ENCODE measurements around the gene CEACAM21. TPM values are rescaled to one million over a fixed set of nuclear protein-coding genes. Genes with fewer than 3 reads are reported as not detected.

Gene CEACAM21
- total RNA-seq, 1 experiment from 2014 or later = 0.25 TPM

DNA sequence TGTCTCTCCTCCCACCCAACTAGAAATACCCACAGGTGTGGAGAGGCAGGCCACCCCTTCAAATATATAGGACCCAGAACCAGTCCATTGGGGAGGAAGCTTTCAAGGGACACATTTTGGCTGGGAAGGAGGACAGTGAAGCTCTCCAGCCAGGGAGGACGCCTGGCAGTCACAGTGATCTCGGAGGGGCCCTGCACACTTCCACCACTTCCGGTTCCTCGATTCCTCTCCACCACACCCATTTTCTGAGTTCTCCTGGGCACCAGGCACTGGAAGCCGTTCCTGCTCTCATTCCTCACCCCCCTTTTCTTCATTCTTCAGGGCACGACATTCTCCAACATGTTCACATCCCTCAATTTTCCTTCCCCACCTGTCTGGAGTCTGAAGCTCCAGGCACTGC, 30.4 kb upstream of the CEACAM21 start:
- Histone ChIP-seq H3K27ac (ENCODE audit: low read depth, low read length) (no peak overlapping the region), H3K36me3 (ENCODE audit: control insufficient read depth in 1 of 2, insufficient read depth in 2 of 2, low read length in 2 of 2) (no peaks in the 10 kb centered on the region), H3K79me2 (ENCODE audit: insufficient read depth, low read length) (no peaks in the 10 kb centered on the region), H4K20me1 (ENCODE audit: insufficient read depth) (no peaks in the 10 kb centered on the region), H3K9ac (ENCODE audit: low read length) (no peak overlapping the region), H3K4me1 (ENCODE audit: control insufficient read depth in 1 of 2, insufficient read depth in 2 of 2, low read length in 2 of 2) (peaks cover 0 to 4% of the 10 kb centered on the region in 2 experiments; a peak in 1 of 4 replicates), H3K9me3 (ENCODE audit: control insufficient read depth in 1 of 2, insufficient read depth in 1 of 2, low read depth in 1 of 2, low read length in 2 of 2) (no peaks in the 10 kb centered on the region), H3K27me3 (ENCODE audit: insufficient read depth, low read length) (peaks cover 16% of the 10 kb centered on the region), H3K4me3 (replicated peaks in 1 of 2; ENCODE audit: low read depth in 1 of 2, low read length in 2 of 2) (no peak overlapping the region), H3K9me2 (ENCODE audit: insufficient read depth) (no peaks in the 10 kb centered on the region), H3K4me2 (ENCODE audit: low read length) (no peak overlapping the region), H2AFZ (ENCODE audit: low read depth, low read length, poor library complexity, severe bottlenecking) (no peak overlapping the region)
- BruUV-seq (replicated peaks) = no TSS peak
- DNase-seq (ENCODE audit: low read depth, low spot score) (no peak), ATAC-seq (no peak)
- TF ChIP-seq POLR2AphosphoS5 (IDR thresholded peaks at IDR 0.05; ENCODE audit: low read depth, low read length) (no peak), FOSL1 (IDR thresholded peaks at IDR 0.05; ENCODE audit: low read depth) (no peak), EZH2phosphoT487 (IDR thresholded peaks at IDR 0.05; ENCODE audit: borderline replicate concordance) (no peak)
- intact Hi-C loops (cut with micrococcal nuclease) = no loop called here
- ChIA-PET RAD21 (ENCODE audit: low non-redundant PET in 1 of 2, low total read pairs in 2 of 2, uncharacterized antibody in 2 of 2, unreplicated experiment in 2 of 2) (no interaction called here), POLR2A (no interaction called here), CTCF (no interaction called here)

DNA sequence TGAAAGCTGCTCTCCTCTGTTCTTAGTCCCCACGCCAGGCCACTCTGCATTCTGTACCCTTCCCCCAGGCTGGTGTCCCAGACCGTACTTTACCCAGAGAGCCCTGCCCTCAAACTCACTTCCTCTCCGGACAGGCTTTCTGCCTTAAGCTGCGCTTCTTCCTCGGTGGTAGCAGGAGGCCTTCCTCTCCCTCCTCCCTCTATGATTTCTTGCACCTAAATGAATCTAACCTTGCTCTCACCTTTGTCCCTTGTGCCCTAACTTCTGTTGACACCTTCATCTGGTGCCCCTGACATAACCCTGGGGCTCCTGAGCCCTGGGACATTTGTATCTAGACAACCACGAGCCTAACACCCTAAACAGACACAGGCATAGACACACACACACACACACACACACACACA, 29.6 kb upstream of the CEACAM21 start:
- Histone ChIP-seq H3K4me3 (replicated peaks in 1 of 2; ENCODE audit: low read depth in 1 of 2, low read length in 2 of 2) (no peak overlapping the region), H3K79me2 (ENCODE audit: insufficient read depth, low read length) (no peaks in the 10 kb centered on the region), H3K36me3 (ENCODE audit: control insufficient read depth in 1 of 2, insufficient read depth in 2 of 2, low read length in 2 of 2) (no peaks in the 10 kb centered on the region), H3K4me1 (ENCODE audit: control insufficient read depth in 1 of 2, insufficient read depth in 2 of 2, low read length in 2 of 2) (peaks cover 0 to 4% of the 10 kb centered on the region in 2 experiments; a peak in 1 of 4 replicates), H3K27me3 (ENCODE audit: insufficient read depth, low read length) (peaks cover 16% of the 10 kb centered on the region), H3K27ac (ENCODE audit: low read depth, low read length) (no peak overlapping the region), H4K20me1 (ENCODE audit: insufficient read depth) (no peaks in the 10 kb centered on the region), H3K9me2 (ENCODE audit: insufficient read depth) (no peaks in the 10 kb centered on the region), H3K9ac (ENCODE audit: low read length) (no peak overlapping the region), H2AFZ (ENCODE audit: low read depth, low read length, poor library complexity, severe bottlenecking) (no peak overlapping the region), H3K9me3 (ENCODE audit: control insufficient read depth in 1 of 2, insufficient read depth in 1 of 2, low read depth in 1 of 2, low read length in 2 of 2) (no peaks in the 10 kb centered on the region), H3K4me2 (ENCODE audit: low read length) (no peak overlapping the region)
- CTCF ChIA-PET = interaction anchor here (3.1 kb wide), 1 partner anchor 17 kb away, joined by 8 read pairs; no protein-coding TSS in a partner anchor
- DNase-seq (ENCODE audit: low read depth, low spot score) (no peak), ATAC-seq (no peak)
- RAD21 ChIA-PET (ENCODE audit: low non-redundant PET in 1 of 2, low total read pairs in 2 of 2, uncharacterized antibody in 2 of 2, unreplicated experiment in 2 of 2) = no interaction called here
- POLR2A ChIA-PET = no interaction called here
- intact Hi-C loops (cut with micrococcal nuclease) = no loop called here
- BruUV-seq (replicated peaks) = no TSS peak
- TF ChIP-seq SIN3A (IDR thresholded peaks at IDR 0.05; ENCODE audit: low read depth) (no peak), EZH2 (IDR thresholded peaks at IDR 0.05) (no peak), JUND (IDR thresholded peaks at IDR 0.05) (no peak)
- TF ChIP-seq, protein P1, sequence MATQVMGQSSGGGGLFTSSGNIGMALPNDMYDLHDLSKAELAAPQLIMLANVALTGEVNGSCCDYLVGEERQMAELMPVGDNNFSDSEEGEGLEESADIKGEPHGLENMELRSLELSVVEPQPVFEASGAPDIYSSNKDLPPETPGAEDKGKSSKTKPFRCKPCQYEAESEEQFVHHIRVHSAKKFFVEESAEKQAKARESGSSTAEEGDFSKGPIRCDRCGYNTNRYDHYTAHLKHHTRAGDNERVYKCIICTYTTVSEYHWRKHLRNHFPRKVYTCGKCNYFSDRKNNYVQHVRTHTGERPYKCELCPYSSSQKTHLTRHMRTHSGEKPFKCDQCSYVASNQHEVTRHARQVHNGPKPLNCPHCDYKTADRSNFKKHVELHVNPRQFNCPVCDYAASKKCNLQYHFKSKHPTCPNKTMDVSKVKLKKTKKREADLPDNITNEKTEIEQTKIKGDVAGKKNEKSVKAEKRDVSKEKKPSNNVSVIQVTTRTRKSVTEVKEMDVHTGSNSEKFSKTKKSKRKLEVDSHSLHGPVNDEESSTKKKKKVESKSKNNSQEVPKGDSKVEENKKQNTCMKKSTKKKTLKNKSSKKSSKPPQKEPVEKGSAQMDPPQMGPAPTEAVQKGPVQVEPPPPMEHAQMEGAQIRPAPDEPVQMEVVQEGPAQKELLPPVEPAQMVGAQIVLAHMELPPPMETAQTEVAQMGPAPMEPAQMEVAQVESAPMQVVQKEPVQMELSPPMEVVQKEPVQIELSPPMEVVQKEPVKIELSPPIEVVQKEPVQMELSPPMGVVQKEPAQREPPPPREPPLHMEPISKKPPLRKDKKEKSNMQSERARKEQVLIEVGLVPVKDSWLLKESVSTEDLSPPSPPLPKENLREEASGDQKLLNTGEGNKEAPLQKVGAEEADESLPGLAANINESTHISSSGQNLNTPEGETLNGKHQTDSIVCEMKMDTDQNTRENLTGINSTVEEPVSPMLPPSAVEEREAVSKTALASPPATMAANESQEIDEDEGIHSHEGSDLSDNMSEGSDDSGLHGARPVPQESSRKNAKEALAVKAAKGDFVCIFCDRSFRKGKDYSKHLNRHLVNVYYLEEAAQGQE (IDR thresholded peaks at IDR 0.05; ENCODE audit: low read depth) = no peak
- TF ChIP-seq, protein P2, sequence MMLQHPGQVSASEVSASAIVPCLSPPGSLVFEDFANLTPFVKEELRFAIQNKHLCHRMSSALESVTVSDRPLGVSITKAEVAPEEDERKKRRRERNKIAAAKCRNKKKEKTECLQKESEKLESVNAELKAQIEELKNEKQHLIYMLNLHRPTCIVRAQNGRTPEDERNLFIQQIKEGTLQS (IDR thresholded peaks at IDR 0.05) = no peak
- TF ChIP-seq, protein P3, sequence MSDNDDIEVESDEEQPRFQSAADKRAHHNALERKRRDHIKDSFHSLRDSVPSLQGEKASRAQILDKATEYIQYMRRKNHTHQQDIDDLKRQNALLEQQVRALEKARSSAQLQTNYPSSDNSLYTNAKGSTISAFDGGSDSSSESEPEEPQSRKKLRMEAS (IDR thresholded peaks at IDR 0.05) = no peak
